HTR-8/SVneo (cell line): ENCODE data around the gene SCAMP4.
A peak's percentile ranks its signal among the peaks of the same experiment; 100 is the strongest.
"Not testable (repeated sequence)": the region's sequence is repeated elsewhere in the genome, so short reads cannot be mapped to it uniquely, and the experiment has no call there.

Experiments
- DNase-seq: peaks from one replicate; pipeline ENCODE4 v3.0.0; 2011; ENCODE audit warnings: low spot score, mixed read lengths; ENCODE audit not compliant: insufficient read length
- FAIRE-seq: peaks from 2 replicates; lab custom pipeline; 2011; peaks lifted over from hg19 to GRCh38; lab: Jason Lieb, UNC

SCAMP4 gene

DNA sequence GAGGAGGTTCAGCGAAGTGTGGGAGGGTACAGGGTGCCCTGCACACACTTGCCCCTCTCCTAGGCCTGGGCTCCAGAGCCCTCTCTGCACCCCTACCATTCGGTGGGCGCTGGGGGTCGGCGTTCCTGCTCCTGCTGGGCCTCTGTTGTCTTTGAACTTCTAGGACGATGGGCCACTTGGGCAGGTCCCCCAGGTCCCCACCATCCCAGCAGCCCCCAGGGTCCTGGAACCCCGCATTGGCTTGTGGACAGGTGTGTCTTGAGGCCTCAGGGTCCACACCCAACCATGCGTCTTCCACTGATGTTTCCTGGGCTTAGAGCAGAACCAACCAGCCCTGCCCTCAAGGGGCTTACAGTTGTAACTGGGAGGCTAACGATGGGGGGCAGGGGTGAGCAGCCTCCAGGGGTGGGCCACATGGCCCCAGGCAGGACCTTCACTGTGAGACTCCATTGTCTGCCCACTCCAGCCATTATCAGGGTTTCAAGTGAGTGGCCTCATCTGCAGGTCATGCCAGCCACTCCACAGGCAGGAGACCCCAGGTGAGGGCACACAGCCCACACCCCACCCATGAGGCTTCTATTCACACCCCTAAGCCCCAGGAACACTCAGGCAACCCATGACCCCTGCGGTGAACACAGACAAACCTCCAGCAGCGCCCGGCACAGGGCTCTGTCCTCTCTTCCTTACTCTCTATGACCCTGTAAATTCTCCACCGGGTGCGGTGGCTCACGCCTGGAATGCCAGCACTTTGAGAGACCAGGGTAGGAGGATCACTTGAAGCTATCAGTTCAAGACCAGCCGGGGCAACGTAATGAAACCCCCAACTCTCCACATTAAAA is 39.8 kb upstream of the SCAMP4 start:
- no peak for FAIRE-seq
- DNase-seq = no peak

- DNase-seq (no peak), FAIRE-seq (no peak)
Measured at GRCh38 chr19:1866693-1867348, 38.4 kb upstream of the SCAMP4 start.

GRCh38 chr19:1867349-1867724 is 37.9 kb upstream of the SCAMP4 start:
- FAIRE-seq (no peak), DNase-seq (no peak)

DNA sequence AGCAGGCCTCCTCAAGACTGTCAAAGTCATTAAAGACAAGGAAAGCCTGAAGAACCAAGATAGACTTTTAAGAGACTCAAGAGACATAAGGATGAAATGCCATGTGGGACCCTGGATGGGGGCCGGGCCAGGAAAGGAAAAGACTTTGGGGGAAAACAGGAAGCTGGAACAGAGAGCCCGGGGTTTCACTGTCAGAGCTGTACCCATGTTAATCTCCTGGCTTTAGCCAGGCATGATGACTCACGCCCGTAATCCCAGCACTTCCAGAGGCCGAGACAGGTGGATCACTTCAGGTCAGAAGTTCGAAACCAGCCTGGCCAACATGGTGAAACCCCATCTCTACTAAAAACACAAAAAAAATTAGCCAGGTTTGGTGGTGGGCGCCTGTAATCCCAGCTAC is 36.2 kb upstream of the SCAMP4 start:
- DNase-seq (no peak), FAIRE-seq (no peak)

- FAIRE-seq = no peak
Measured at GRCh38 chr19:1871140-1871597, 34.0 kb upstream of the SCAMP4 start.

GRCh38 chr19:1871630-1872029 is 33.6 kb upstream of the SCAMP4 start:
- no peak for FAIRE-seq
- no peak for DNase-seq

More at GRCh38 chr19:1871140-1871597, 34.0 kb upstream of the SCAMP4 start:
- DNase-seq = no peak

- no peak for FAIRE-seq
- no peak for DNase-seq
Measured at GRCh38 chr19:1872807-1873523, 32.2 kb upstream of the SCAMP4 start.

GRCh38 chr19:1873524-1874473 is 31.4 kb upstream of the SCAMP4 start:
- no peak for FAIRE-seq
- no peak for DNase-seq

DNA sequence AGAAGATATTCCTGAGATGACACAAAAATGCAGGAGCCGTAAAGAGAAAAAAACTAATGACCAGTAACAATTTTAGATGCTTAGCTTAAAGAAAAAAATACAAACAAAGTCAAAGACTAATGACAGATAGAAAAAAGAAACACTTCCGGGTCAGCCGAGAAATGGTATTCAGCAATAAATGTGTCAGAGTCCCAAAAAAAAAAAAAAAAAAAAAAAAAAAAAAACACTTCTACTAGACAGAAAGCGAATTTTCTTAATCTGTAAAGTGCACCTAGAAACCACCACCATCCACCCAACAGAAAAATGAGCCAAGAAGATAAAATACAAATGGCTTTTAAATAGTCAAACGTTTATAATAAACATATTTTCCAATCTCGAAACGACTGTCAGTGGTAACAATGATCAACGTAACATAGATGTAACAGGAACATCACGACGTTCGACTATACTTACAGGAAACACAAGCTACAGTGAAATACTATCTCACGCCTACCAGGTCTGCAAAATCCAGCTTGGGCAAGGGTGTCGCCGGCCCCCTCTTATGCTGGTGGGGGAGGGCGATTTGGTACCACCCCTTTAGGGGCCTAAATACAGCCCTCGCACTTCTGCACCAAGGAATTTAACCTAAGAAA is 30.5 kb upstream of the SCAMP4 start:
- DNase-seq = no peak
- peak; percentile 62 for FAIRE-seq

DNA sequence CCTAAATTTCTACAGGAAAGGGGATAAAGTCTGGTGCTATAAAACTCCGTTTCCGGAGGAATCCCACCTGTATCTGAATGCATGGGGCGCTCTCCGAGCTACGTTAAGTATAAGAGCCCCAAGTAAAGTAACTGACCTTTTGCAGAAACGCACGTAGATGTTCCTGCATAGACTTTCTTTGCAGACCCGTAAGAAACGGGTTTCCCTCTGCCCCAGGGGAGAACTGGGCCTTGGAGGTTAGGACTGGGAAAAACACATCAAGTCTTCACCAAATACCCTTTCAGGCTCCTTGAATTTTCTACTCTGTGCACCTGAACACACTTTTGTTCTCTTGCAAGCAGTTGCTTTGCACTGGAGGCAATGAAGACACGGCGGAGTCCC is 29.9 kb upstream of the SCAMP4 start:
- not testable (repeated sequence) for FAIRE-seq, DNase-seq

DNA sequence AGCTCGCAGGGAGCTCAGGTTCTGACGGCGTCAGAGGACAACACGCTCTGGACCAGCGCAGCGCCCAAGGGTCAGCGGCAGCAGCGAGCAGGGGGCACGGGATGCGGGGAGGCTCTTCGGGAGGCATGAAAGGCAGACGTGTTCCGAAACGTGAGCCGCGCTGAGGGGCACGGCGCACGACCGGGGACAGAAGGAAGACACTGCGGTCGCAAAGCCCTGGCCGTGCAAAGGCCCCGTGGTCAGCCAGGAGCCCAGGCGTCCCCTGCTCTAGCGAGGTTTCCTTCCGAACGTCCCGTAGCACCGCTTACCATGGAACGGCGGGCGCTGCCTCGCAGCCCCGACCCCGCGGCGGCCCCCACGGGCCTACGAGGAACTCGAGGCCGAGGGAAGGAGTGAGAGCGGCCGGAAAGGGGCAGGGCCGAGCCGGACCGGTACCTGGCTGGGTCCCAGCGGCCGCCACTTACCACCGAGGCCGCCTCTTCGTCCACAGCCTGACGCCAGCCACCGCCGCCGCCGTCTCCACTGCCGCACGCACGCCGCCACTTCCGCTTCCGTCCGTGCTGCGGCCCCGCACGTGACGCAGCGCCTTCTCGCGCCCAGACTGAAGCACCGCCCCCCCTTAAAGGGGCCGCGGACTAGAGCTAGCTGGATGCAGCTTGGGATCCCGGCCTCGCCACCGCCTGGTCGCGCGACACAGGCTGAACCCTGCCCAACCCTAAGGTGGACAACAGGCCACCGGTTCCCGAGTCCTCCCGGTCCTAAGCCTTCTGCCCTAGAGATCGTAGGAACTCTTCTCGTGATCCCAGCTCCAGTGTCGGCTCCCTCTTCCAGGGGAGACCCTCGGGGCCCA is 29.3 kb upstream of the SCAMP4 start:
- DNase-seq = peak; percentile 86

DNA sequence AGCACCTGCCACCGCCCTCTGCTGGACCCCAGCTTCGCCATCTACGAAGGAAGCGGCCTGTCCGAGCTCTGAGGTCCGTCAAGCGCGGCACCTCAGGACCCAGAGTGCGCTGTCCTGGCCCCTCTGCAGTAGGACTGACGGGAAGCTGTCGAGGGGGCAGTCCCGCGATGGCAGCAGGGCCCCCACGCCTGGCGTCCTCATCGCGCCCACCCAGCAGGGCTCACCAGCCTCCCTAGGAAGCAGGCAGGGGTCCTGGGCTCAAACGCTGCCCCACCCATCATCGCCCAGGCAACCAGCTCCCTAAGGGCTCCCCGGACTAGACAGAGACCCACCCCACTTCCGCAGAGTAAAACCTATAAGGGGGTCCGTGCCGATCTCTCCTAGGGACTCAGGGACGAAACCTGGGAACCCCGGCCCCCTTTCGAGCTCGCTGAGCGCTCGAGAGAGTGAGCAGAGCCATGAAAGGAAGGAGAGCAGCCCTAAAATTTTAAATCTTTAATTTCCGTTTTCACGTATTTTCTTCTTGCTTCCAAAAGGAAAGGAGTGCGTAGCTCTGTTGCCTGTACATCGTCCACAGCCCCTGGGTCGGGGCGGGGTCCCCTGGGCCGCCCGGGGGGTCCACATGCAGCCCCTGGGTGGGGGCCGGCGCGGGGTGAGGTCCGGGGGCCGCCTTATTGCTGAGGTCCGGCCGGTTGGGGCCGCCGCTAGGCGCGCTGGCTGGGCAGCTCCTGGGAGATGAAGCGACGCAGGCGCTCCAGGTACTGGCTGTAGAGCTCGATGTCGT is 28.5 kb upstream of the SCAMP4 start:
- not testable (repeated sequence) for FAIRE-seq, DNase-seq

More for the DNA sequence above, 29.3 kb upstream of the SCAMP4 start:
- peak; percentile 95 for FAIRE-seq

DNA sequence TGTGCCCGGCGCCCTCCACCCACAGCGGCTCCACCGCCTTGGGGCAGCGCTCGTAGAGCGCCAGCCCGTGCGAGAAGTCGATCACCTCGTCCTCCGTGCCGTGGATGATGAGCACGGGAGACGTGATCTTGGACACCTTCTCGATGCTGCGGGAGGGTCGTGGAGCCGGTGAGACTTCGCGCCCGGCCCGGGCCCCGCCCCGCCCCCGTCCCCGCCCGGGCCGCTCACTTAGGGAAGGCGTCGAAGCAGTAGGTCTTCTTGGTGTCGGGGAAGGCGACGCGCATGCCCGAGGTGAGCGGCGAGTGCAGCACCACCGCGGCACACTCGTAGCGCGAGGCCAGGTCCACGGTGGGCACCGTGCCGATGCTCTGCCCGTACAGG is 27.9 kb upstream of the SCAMP4 start:
- FAIRE-seq, DNase-seq: not testable (repeated sequence)

DNA sequence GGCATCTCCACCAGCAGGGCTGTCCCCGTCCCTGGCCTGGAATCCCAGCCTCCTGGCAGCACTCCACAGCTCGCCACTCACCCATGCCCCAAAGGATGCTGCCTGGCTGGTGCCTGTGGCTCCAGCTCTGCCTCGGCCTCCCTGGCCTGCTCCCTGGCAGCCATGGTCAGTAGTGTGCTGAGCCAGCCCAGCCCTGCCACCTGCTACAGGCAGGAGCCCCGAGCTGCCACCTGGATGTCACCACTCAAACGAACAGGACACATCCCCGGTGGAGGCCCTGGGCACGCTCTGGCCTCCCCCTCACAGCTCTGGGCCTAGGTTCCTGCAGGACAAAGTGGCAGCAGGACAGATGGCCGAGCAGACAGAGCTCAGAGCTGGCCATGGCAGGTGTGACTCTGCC is 26.6 kb upstream of the SCAMP4 start:
- FAIRE-seq, DNase-seq: not testable (repeated sequence)

DNA sequence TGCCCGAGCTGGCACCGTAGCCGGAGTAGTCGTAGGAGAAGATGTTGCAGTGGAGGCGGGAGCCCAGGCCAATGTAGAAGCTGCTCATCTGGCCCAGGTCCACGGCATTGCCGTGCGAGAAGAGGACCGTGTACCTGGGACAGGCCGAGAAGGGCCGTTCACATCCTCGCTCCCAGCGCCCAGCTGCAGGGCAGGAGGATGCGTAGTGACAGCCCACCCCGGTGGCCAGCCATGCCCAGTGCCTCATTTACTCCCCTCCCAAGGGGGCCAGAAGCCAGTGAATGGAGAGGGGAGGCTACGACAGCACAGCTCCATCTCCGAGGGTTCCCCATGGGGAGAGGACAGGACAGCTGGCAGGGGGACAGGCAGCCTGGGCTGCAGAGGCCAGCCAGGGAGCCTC is 25.2 kb upstream of the SCAMP4 start:
- FAIRE-seq, DNase-seq: not testable (repeated sequence)

DNA sequence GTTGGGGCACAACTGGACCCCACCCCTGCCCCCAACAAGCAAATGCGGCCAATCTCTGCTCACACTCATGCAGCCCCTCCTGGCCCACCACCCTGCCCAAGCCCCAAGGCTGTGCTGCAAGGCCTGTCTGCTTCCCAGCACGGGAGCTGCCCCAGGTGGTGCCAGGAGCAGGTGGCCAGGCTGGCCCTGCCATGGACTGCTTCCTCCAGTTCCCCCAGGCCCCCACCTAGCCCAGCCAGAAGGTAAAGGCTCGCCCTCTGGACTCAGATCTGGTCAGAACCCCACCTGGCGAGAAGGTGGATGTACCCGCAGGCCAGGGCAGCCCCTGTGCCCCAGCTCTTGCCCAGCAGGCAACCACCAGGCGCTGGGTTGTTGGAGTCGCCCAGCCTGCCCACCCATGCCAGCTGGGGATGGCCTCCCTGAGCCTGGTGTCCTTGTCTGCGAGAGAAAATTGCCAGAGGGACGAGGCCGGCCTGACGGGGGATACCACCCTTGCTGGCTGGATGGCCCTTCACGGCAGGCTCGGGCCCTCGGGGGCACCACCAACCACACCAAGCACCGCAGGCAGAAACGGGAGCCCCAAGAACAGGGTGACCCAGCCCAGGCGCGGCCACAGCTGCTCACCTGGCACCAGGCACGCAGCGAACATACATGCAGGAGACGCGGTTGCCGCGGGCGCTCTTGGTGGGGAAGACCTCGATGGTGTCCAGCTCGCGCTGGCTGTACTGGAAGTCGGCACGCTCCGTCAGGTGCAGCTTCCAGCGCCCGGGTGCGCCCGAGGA is 24.4 kb upstream of the SCAMP4 start:
- FAIRE-seq (no peak), DNase-seq (no peak)
